Psoas muscle (tissue), 8 donors: ENCODE data around the gene NFIB. TPM values are rescaled to one million over a fixed set of nuclear protein-coding genes. Genes with fewer than 3 reads are reported as not detected.

Experiments used
- ATAC-seq, 4 donors: fragments of 200-7000 bp; cut with Tn5 transposase; one replicate each; pipeline ENCODE4 v1.9.1; 2020; ENCODE audit warnings: moderate library complexity in 3 of 4, mild to moderate bottlenecking in 2 of 4
- DNase-seq, 2 donors: peaks; one replicate each; pipeline ENCODE4 v3.0.0-alpha.2; 2020
- H3K27ac ChIP-seq: fragments of 200-600 bp; one replicate; pipeline ENCODE4 v1.8.0; 2022
- H3K27me3 ChIP-seq, 3 donors: fragments of 200-600 bp in 1 of 3; one replicate each; pipeline versions ENCODE4 v1.6.1 to v1.8.0; 2013 to 2022; ENCODE audit warnings: low read length in 2 of 3, mild to moderate bottlenecking in 2 of 3, moderate library complexity in 1 of 3; ENCODE audit not compliant: insufficient read depth in 3 of 3
- H3K36me3 ChIP-seq, 2 donors: fragments of 200-600 bp in 1 of 2; one replicate each; pipeline versions ENCODE4 v1.6.1 to v1.8.0; 2013 to 2022; ENCODE audit warnings: low read depth in 1 of 2, mild to moderate bottlenecking in 1 of 2, moderate library complexity in 1 of 2; ENCODE audit not compliant: insufficient read depth in 1 of 2
- H3K4me1 ChIP-seq: fragments of 200-600 bp; one replicate; pipeline ENCODE4 v1.8.0; 2022
- H3K4me3 ChIP-seq: fragments of 200-600 bp; one replicate; pipeline ENCODE4 v1.8.0; 2022; ENCODE audit warnings: mild to moderate bottlenecking
- H3K9me3 ChIP-seq: fragments of 200-600 bp; one replicate; pipeline ENCODE4 v1.8.0; 2022
- CTCF ChIP-seq: fragments of 200-600 bp; IDR thresholded peaks from one replicate; pipeline ENCODE4 v1.8.0; 2022; ENCODE audit warnings: antibody characterized with exemption
- WGBS, 3 donors: extraction: QIAGEN DNeasy Blood & Tissue Kit; methylation state at CpG; one replicate each; pipeline versions ENCODE4 v1.1.6 to v1.1.7; 2013; 5-methylcytosine and 5-hydroxymethylcytosine counted together
- intact Hi-C, 2 donors: fragments of 100-400 bp; cut with DNase I; formaldehyde crosslinking; loops; one replicate each; pipeline versions ENCODE4 v1.11.0 to v1.14.2; 2022
- polyA plus RNA-seq, 3 donors: library from polyadenylated mRNA; stranded (reverse); fragments of 200-250 nt; gene quantifications; one replicate each; pipeline ENCODE4 v1.2.3, GENCODE V29; 2013
- total RNA-seq, 4 donors: library from RNA; stranded (reverse); fragmentation: NEBNext Ultra II Directional in 2 of 4; extraction: Animal tissue kit (Norgen Biotek cat#: 25700) in 2 of 4; gene quantifications; one replicate each; pipeline versions ENCODE4 v1.2.1 to v1.2.4, GENCODE V29; 2021 to 2023
- donor health status: healthy with polysubstance abuse.
- donor health status: DM: no; HTN: no; CAD: no; lungs with moderate emphysema.
- donor health status: Bipolar disorder and iron deficiency.
- donor health status: healthy.
- donor health status: DM: yes; HTN: yes; CAD: no.
- donor health status: DM: no; HTN: no; CAD: no.
- donor health status: DM: no; HTN: no; CAD: no.
- donor health status: DM: yes; HTN: yes; CAD: no.

Gene NFIB
- total and polyA plus RNA-seq, 7 donors, result 5.8 to 65.1 (median 35.0) TPM

DNA sequence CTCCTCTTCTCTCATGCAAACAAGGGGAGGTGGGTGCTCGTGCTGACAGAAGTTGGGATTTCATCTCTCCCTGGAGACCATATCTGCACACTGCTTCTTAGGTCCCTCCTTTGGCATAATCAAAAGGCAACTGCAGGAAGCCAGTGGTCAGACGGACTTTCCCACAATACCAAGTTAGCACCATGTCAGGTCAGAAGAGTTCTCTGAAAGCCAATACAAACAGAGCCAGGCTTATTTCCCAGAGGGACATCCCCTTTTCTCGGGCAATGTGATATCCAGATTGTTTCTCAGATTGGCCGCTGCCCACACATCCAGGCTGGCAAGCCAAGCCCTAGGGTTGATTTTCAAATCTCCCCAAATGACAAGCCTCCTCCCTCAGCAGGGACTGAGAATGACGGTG lies 241.1 kb downstream of the NFIB start:
- Histone ChIP-seq H3K27me3 (no peaks in the 10 kb centered on the region), H3K9me3 (no peaks in the 10 kb centered on the region), H3K27ac (no peak overlapping the region), H3K36me3 (no peaks in the 10 kb centered on the region), H3K4me3 (no peak overlapping the region), H3K4me1 (no peaks in the 10 kb centered on the region)
- DNase-seq, result no peak
- TF ChIP-seq CTCF, result no peak
- ATAC-seq, result no peak
- 28 to 46% (median 43%) methylated on average over 5 of the region's 5 CpGs for WGBS, 3 donors
- intact Hi-C loops, result no loop called here

GRCh38 chr9:14071484-14071883 lies 242.5 kb downstream of the NFIB start:
- TF ChIP-seq CTCF, result no peak
- no peak overlapping the region for H3K4me3 ChIP-seq
- no peak for ATAC-seq
- no peak for DNase-seq
- no peaks in the 10 kb centered on the region for H3K4me1 ChIP-seq
- H3K27ac ChIP-seq, result no peak overlapping the region
- 78 to 95% (median 86%) methylated on average over 5 of the region's 5 CpGs for WGBS, 3 donors
- intact Hi-C loops, result no loop called here
- no peaks in the 10 kb centered on the region for H3K9me3 ChIP-seq
- H3K36me3 ChIP-seq, result no peaks in the 10 kb centered on the region
- no peaks in the 10 kb centered on the region for H3K27me3 ChIP-seq

DNA sequence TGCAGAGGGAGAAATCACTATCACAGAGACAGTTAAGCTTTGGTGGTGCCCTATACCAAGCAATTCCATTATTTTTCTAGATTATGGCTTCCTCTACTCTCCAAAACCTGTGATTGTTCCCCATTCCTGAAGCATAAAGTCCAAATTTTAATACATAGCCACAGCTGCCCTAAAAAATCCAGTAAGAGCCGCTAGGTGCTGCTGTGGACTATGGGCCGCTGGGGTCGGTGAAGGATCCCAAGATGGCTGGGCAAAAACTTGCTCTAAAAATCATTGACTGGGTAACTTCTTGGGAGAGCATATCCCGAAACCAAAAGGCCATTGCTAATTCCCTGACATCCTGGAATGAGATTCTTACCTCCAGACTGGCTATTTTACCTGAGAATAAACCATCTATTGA lies 245.3 kb downstream of the NFIB start:
- Histone ChIP-seq H3K27ac (no peak overlapping the region), H3K4me1 (no peaks in the 10 kb centered on the region), H3K4me3 (no peak overlapping the region), H3K9me3 (no peaks in the 10 kb centered on the region), H3K36me3 (no peaks in the 10 kb centered on the region), H3K27me3 (no peaks in the 10 kb centered on the region)
- no peak for TF ChIP-seq CTCF
- no peak for DNase-seq
- no peak for ATAC-seq
- intact Hi-C loops, result no loop called here
- 95 to 99% (median 98%) methylated on average over 4 of the region's 4 CpGs for WGBS, 3 donors

GRCh38 chr9:14066831-14067230 lies 247.1 kb downstream of the NFIB start:
- ATAC-seq, result no peak
- intact Hi-C loops, result no loop called here
- no peak for TF ChIP-seq CTCF
- Histone ChIP-seq H3K4me3 (no peak overlapping the region), H3K4me1 (no peaks in the 10 kb centered on the region), H3K27me3 (no peaks in the 10 kb centered on the region), H3K27ac (no peak overlapping the region), H3K36me3 (no peaks in the 10 kb centered on the region), H3K9me3 (no peaks in the 10 kb centered on the region)
- WGBS, 3 donors, result 74 to 75% (median 75%) methylated on average over 4 of the region's 4 CpGs
- DNase-seq, result no peak

DNA sequence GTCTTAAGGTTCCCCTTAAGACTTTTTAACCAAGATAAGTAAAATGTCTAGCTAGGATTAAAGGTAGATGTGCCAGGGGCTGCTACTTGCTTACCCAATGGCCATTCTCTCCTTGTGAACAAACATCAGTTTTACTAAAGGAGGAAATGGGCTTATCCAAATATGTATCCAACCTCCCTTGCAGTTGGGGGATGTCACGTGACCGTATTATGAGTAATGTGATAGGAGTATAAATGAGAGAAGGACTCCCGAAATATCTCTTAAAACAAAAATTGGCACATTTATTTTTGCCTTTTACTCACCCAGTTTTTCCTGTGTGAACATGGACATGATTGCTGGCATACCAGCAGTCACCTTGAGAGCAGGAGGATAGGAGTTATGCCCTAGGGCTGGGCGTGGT lies 247.9 kb downstream of the NFIB start:
- H3K27me3 ChIP-seq, result no peaks in the 10 kb centered on the region
- no peaks in the 10 kb centered on the region for H3K36me3 ChIP-seq
- no peaks in the 10 kb centered on the region for H3K9me3 ChIP-seq
- intact Hi-C loops, result no loop called here
- WGBS, 3 donors, result 92 to 95% (median 95%) methylated on average over 4 of the region's 4 CpGs
- no peaks in the 10 kb centered on the region for H3K4me1 ChIP-seq
- no peak for DNase-seq
- no peak for ATAC-seq
- no peak overlapping the region for H3K4me3 ChIP-seq
- no peak overlapping the region for H3K27ac ChIP-seq
- no peak for TF ChIP-seq CTCF
